AG10803 (cell line): ENCODE data around the gene CCZ1B.
"Not testable (repeated sequence)": the region's sequence is repeated elsewhere in the genome, so short reads cannot be mapped to it uniquely, and the experiment has no call there.

Experiments
- DNase-seq: peaks from one replicate; pipeline ENCODE4 v3.0.0; 2010; ENCODE audit warnings: low read depth
- H3K4me3 ChIP-seq: 2 replicates; pipeline ENCODE4 v1.5.1; 2011; ENCODE audit warnings: mild to moderate bottlenecking, low read length, control low read depth

The CCZ1B gene

GRCh38 chr7:6797218-6797617 lies 28.9 kb downstream of the CCZ1B start:
- not testable (repeated sequence) for H3K4me3 ChIP-seq, DNase-seq

- not testable (repeated sequence) for H3K4me3 ChIP-seq, DNase-seq
Measured at GRCh38 chr7:6794276-6794675, 31.8 kb downstream of the CCZ1B start.

DNA sequence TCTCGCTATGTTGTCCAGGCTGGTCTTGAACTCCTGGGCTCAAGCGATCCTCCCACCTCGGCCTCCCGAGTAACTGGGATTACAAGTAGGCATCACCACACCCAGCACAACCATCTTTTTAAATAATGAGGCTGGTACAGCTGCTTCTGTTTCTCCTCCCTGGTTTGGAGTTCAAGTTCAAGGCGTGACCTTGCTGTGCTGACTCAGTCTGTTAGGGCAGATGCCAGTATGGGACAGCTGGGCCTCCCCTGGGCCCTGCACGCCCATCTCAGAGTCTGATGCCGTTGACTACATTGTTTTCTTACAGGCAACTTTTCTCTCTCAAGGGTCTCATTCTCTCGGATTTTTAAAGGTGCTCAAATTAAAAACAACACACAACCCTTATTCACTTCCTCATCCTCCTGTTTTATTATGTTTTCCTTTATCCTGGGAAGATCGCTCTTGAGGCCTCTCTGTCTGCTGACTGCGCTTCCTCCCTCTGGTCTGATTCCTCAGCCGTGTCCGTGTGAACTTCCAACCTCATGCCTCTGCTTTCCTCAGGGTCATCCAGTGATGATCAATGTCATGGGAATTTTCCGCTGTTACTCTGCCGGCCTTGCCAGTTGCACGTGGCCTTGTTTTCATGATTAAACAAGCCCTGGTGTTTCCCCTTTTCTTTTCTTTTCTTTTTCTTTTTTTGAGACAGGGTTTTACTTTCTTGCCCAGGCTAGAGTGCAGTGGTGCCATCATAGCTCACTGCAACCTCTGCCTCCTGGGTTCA lies 33.8 kb downstream of the CCZ1B start:
- not testable (repeated sequence) for DNase-seq, H3K4me3 ChIP-seq

GRCh38 chr7:6789353-6789752 lies 36.7 kb downstream of the CCZ1B start:
- DNase-seq, H3K4me3 ChIP-seq: not testable (repeated sequence)

DNA sequence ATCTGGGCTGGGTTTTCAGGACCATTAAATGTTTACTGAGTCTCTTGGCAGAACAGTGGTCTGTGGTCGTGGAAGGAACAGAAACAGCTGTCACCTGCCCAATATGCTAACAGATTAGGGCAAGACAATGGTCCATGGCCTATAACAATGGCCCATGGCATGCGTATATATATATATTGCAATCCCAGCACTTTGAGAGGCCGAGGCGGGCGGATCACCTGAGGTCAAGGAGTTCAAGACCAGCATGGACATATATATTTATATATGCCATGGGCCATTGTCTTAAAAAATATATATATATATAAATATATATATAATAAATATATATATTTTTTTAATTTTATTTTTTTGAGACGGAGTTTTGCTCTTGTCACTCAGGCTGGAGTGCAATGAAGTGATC lies 44.5 kb downstream of the CCZ1B start:
- H3K4me3 ChIP-seq, DNase-seq: not testable (repeated sequence)

DNA sequence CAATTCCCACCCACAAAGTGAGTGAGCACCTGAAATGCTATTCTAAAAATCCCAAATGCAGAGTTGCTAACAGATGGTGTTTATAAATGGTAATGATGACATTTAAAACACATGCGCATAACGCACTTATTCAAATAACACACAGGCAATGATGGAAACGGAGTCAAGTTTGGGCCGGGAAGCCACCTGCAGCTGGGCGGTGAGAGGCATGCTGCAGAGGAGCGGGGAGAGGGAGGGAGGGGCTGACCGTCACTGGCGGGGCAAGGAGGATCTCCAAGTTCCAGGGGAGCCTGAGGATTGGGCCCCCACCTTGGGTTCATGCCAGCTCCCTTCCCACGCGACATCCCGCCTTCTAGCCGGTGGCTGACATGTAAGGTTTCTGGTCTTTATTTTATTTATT lies 64.9 kb downstream of the CCZ1B start:
- not testable (repeated sequence) for DNase-seq, H3K4me3 ChIP-seq

- not testable (repeated sequence) for H3K4me3 ChIP-seq, DNase-seq
Measured at GRCh38 chr7:6753964-6754363, 72.1 kb downstream of the CCZ1B start, which contains the start of gene RSPH10B2. Gene RSPH10B2, plus strand, starts transcription at chr7:6754103. Its CDS starts 3,575 bp downstream, at chr7:6757678.

DNA sequence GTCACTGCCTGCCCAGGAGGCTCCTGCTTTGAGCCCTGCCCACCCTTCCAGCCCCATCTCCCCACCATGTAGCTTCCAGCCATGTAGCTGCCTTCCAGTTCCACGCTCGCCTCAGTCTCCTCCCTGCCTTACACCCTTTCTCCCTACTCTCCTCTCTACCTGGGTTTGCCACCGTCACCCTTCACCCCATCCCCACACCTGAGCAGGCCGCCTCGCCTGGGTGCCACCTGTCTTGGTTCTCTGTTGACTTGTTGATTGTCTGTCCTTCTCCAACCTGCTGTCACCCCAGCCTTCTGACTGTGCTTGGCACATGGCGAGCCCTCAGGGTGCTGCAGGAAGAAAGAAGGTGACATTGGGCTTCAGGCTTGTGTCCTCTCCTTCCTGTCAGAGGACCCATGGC lies 75.9 kb downstream of the CCZ1B start:
- H3K4me3 ChIP-seq, DNase-seq: not testable (repeated sequence)

GRCh38 chr7:6749335-6749734 lies 76.7 kb downstream of the CCZ1B start:
- not testable (repeated sequence) for DNase-seq, H3K4me3 ChIP-seq
